HCT116 (cell line): ENCODE data around the gene APOL4. TPM values are rescaled to one million over a fixed set of nuclear protein-coding genes. Genes with fewer than 3 reads are reported as not detected.

Experiments used
- ATAC-seq: fragments of 200-7000 bp; cut with Tn5 transposase; 2 replicates; pipeline ENCODE4 v1.9.1; 2020; ENCODE audit warnings: mild to moderate bottlenecking, moderate library complexity
- BruUV-seq: library from RNA; stranded (reverse); fragments of 400-500 nt; replicated peaks from 2 replicates; lab custom pipeline; 2021; lab: Mats Ljungman, UMichigan
- CTCF ChIA-PET: fragments of 300-600 bp; sonication (Branson Sonifier 250); formaldehyde crosslinking; loops from one replicate; lab custom pipeline; 2021; ENCODE audit warnings: antibody characterized with exemption; lab: Charles Lee
- POLR2A ChIA-PET: fragments of 300-600, 350-600 bp; sonication (Branson Sonifier 250); formaldehyde crosslinking; loops from one replicate; lab custom pipeline; 2021; ENCODE audit warnings: antibody characterized with exemption; lab: Charles Lee
- RAD21 ChIA-PET, 2 experiments: fragments of 300-600 bp; sonication (Branson Sonifier 250); formaldehyde crosslinking; loops; one replicate each; lab custom pipeline; 2023; ENCODE audit warnings: low total read pairs in 2 of 2; ENCODE audit not compliant: uncharacterized antibody in 2 of 2, unreplicated experiment in 2 of 2, low non-redundant PET in 1 of 2; lab: Charles Lee
- DNase-seq: peaks from one replicate; pipeline ENCODE4 v3.0.0-alpha.2; 2010; ENCODE audit warnings: low read depth, low spot score
- H2AFZ ChIP-seq: fragments of 200-600 bp; shearing (Covaris generic), sonication (generic); 2 replicates; pipeline ENCODE4 v1.6.1; 2017; ENCODE audit warnings: low read depth, mixed run types, mixed read lengths, antibody characterized with exemption, low read length; ENCODE audit not compliant: poor library complexity, severe bottlenecking
- H3K27ac ChIP-seq: 2 replicates; pipeline ENCODE4 v1.5.1; 2012; ENCODE audit warnings: low read depth, low read length
- H3K27me3 ChIP-seq: fragments of 200-600 bp; sonication (generic); 2 replicates; pipeline ENCODE4 v1.6.1; 2016; ENCODE audit warnings: mixed run types, low read length, mixed read lengths; ENCODE audit not compliant: insufficient read depth
- H3K36me3 ChIP-seq, 2 experiments: fragments of 200-500 bp in 1 of 2; fragments of 200-600 bp in 1 of 2; sonication (Bioruptor generic) in 1 of 2; sonication (generic) in 1 of 2; 2 replicates each; pipeline versions ENCODE4 v1.5.1 to v1.6.1; 2014 to 2016; ENCODE audit warnings: low read length in 2 of 2, inconsistent platforms in 1 of 2, mixed read lengths in 1 of 2, mixed run types in 1 of 2; ENCODE audit not compliant: insufficient read depth in 2 of 2, control insufficient read depth in 1 of 2
- H3K4me1 ChIP-seq, 2 experiments: fragments of 200-600 bp in 1 of 2; sonication (generic) in 1 of 2; 2 replicates each; pipeline versions ENCODE4 v1.5.1 to v1.6.1; 2012 to 2017; ENCODE audit warnings: low read length in 2 of 2, inconsistent platforms in 1 of 2, mild to moderate bottlenecking in 1 of 2, mixed read lengths in 1 of 2, mixed run types in 1 of 2, moderate library complexity in 1 of 2; ENCODE audit not compliant: insufficient read depth in 2 of 2, control insufficient read depth in 1 of 2
- H3K4me2 ChIP-seq: fragments of 200-600 bp; sonication (generic); 2 replicates; pipeline ENCODE4 v1.6.1; 2017; ENCODE audit warnings: mixed run types, low read length, mixed read lengths
- H3K4me3 ChIP-seq, 2 experiments: fragments of 200-600 bp in 1 of 2; sonication (generic) in 1 of 2; replicated peaks in 1 of 2; 2 replicates each; pipeline ENCODE4 v1.5.1; 2011 to 2016; ENCODE audit warnings: low read length in 2 of 2, control low read depth in 1 of 2, low read depth in 1 of 2, mild to moderate bottlenecking in 1 of 2, mixed read lengths in 1 of 2, mixed run types in 1 of 2
- H3K79me2 ChIP-seq: fragments of 200-600 bp; sonication (generic); 2 replicates; pipeline ENCODE4 v1.6.1; 2017; ENCODE audit warnings: mild to moderate bottlenecking, mixed run types, low read length, moderate library complexity, mixed read lengths; ENCODE audit not compliant: insufficient read depth
- H3K9ac ChIP-seq: fragments of 200-600 bp; sonication (generic); 2 replicates; pipeline ENCODE4 v1.6.1; 2016; ENCODE audit warnings: low read length, mixed read lengths
- H3K9me2 ChIP-seq: fragments of 200-600 bp; sonication (generic), shearing (Covaris generic); 2 replicates; pipeline ENCODE4 v1.6.1; 2017; ENCODE audit warnings: mixed run types, mild to moderate bottlenecking, moderate library complexity; ENCODE audit not compliant: insufficient read depth
- H3K9me3 ChIP-seq, 2 experiments: fragments of 200-500 bp in 1 of 2; fragments of 200-600 bp in 1 of 2; sonication (Bioruptor generic) in 1 of 2; sonication (generic) in 1 of 2; 2 replicates each; pipeline ENCODE4 v1.6.1; 2014 to 2017; ENCODE audit warnings: low read length in 2 of 2, mixed read lengths in 2 of 2, inconsistent platforms in 1 of 2, low read depth in 1 of 2, mild to moderate bottlenecking in 1 of 2, mixed run types in 1 of 2, moderate library complexity in 1 of 2; ENCODE audit not compliant: control insufficient read depth in 1 of 2, insufficient read depth in 1 of 2
- H4K20me1 ChIP-seq: fragments of 200-600 bp; sonication (generic), shearing (Covaris generic); 2 replicates; pipeline ENCODE4 v1.6.1; 2017; ENCODE audit warnings: mixed run types, mild to moderate bottlenecking, moderate library complexity; ENCODE audit not compliant: insufficient read depth
- CBX3 ChIP-seq: IDR thresholded peaks from 2 replicates; pipeline ENCODE4 v1.6.1; 2012; ENCODE audit warnings: low read depth
- CEBPB ChIP-seq: IDR thresholded peaks from 2 replicates; pipeline ENCODE4 v1.6.1; 2012; ENCODE audit warnings: low read depth
- CTCF ChIP-seq, 3 experiments: fragments of 200-600 bp in 1 of 3; sonication (generic) in 1 of 3; IDR thresholded peaks in 2 of 3; conservative IDR thresholded peaks in 1 of 3; 2 replicates each; pipeline ENCODE4 v1.5.1; 2012 to 2017; ENCODE audit warnings: low read depth in 2 of 3, low read length in 2 of 3, antibody characterized with exemption in 1 of 3, borderline replicate concordance in 1 of 3, control low read depth in 1 of 3, mild to moderate bottlenecking in 1 of 3, mixed read lengths in 1 of 3, mixed run types in 1 of 3, moderate library complexity in 1 of 3; ENCODE audit not compliant: insufficient read depth in 1 of 3
- ELF1 ChIP-seq: IDR thresholded peaks from 2 replicates; pipeline ENCODE4 v1.6.1; 2012; ENCODE audit warnings: low read depth, borderline replicate concordance
- EZH2phosphoT487 ChIP-seq: fragments of 200-600 bp; IDR thresholded peaks from 2 replicates; pipeline ENCODE4 v1.6.1; 2018; ENCODE audit warnings: antibody characterized with exemption, borderline replicate concordance
- JUND ChIP-seq: IDR thresholded peaks from 2 replicates; pipeline ENCODE4 v1.6.1; 2012
- POLR2A ChIP-seq: IDR thresholded peaks from 2 replicates; pipeline ENCODE4 v1.7.0; 2011; ENCODE audit warnings: borderline replicate concordance; ENCODE audit not compliant: insufficient read depth, insufficient read length; ENCODE audit errors: extremely low read depth
- POLR2AphosphoS5 ChIP-seq: IDR thresholded peaks from 2 replicates; pipeline ENCODE4 v1.6.1; 2011; ENCODE audit warnings: mild to moderate bottlenecking, low read depth, low read length, moderate library complexity
- RAD21 ChIP-seq: IDR thresholded peaks from 2 replicates; pipeline ENCODE4 v1.6.1; 2012; ENCODE audit warnings: low read depth, mild to moderate bottlenecking
- REST ChIP-seq: IDR thresholded peaks from 2 replicates; pipeline ENCODE4 v1.6.1; 2012; ENCODE audit warnings: low read depth
- SIN3A ChIP-seq: IDR thresholded peaks from 2 replicates; pipeline ENCODE4 v1.6.1; 2012; ENCODE audit warnings: low read depth
- SP1 ChIP-seq: IDR thresholded peaks from 2 replicates; pipeline ENCODE4 v1.6.1; 2012; ENCODE audit warnings: low read depth
- SRF ChIP-seq: IDR thresholded peaks from 2 replicates; pipeline ENCODE4 v1.6.1; 2012; ENCODE audit warnings: low read depth
- TCF7L2 ChIP-seq: IDR thresholded peaks from 2 replicates; pipeline ENCODE4 v1.7.0; 2011; ENCODE audit warnings: borderline replicate concordance, inconsistent platforms; ENCODE audit not compliant: insufficient read depth, insufficient read length; ENCODE audit errors: extremely low read depth
- YY1 ChIP-seq: IDR thresholded peaks from 2 replicates; pipeline ENCODE4 v1.6.1; 2011; ENCODE audit warnings: low read length, low read depth, moderate library complexity, mild to moderate bottlenecking; ENCODE audit not compliant: insufficient replicate concordance; ENCODE audit errors: extremely low read depth
- ZFX ChIP-seq: fragments of 450-650 bp; IDR thresholded peaks from 2 replicates; pipeline ENCODE4 v1.6.1; 2017
- ZNF274 ChIP-seq: fragments of 200-500 bp; sonication (Bioruptor generic); IDR thresholded peaks from 2 replicates; pipeline ENCODE4 v1.6.1; 2014; ENCODE audit warnings: mild to moderate bottlenecking, low read depth, low read length, inconsistent platforms
- intact Hi-C: fragments of 100-400 bp; cut with micrococcal nuclease; formaldehyde crosslinking; loops from 2 replicates; pipeline ENCODE4 v1.10.0; 2022
- total RNA-seq: library from RNA; stranded (reverse); gene quantifications from one replicate; pipeline ENCODE4 v1.2.1, GENCODE V29; 2021; ENCODE audit not compliant: unreplicated experiment
- TF ChIP-seq, protein P1 (sequence below): IDR thresholded peaks from 2 replicates; pipeline ENCODE4 v1.6.1; 2011; ENCODE audit warnings: mild to moderate bottlenecking, low read length, moderate library complexity; ENCODE audit not compliant: insufficient replicate concordance; ENCODE audit errors: extremely low read depth
- TF ChIP-seq, protein P2 (sequence below): IDR thresholded peaks from 2 replicates; pipeline ENCODE4 v1.6.1; 2012
- TF ChIP-seq, protein P3 (sequence below): IDR thresholded peaks from 2 replicates; pipeline ENCODE4 v1.6.1; 2012

Gene APOL4
- total RNA-seq, 1 experiment from 2014 or later: not detected

DNA sequence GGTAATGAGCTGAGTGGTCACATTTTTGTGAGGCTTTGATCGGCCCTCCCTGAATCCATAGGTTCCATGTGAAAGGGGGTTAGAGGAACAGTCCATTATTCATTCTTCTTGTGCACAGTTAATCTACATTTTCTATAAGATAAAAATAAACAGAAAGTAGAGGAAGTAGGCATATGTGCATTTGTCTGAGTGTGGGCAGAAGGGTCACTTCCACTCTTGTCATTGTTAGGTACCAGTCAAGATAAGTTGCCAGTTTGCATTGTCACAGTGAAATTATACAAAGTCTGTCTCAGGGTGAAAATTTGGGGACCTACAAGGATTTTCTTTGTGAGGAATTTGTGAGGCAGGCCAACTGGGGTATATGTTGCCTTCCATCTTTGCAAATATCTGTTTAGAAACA lies 4.6 kb upstream of the APOL4 start:
- ChIA-PET RAD21 (no interaction called here), POLR2A (no interaction called here), CTCF (no interaction called here)
- H3K4me1 ChIP-seq: no peaks in the 10 kb centered on the region
- H3K9me2 ChIP-seq: no peaks in the 10 kb centered on the region
- no peak for ATAC-seq
- no peak overlapping the region for H2AFZ ChIP-seq
- H3K27ac ChIP-seq: no peak overlapping the region
- H4K20me1 ChIP-seq: no peaks in the 10 kb centered on the region
- no peak overlapping the region for H3K9ac ChIP-seq
- DNase-seq: no peak
- intact Hi-C loops: no loop called here
- H3K9me3 ChIP-seq: no peaks in the 10 kb centered on the region
- no TSS peak for BruUV-seq
- no peak overlapping the region for H3K4me2 ChIP-seq
- H3K36me3 ChIP-seq: no peaks in the 10 kb centered on the region
- TF ChIP-seq CEBPB (no peak), EZH2phosphoT487 (no peak), POLR2AphosphoS5 (no peak), SIN3A (no peak), SP1 (no peak), JUND (no peak), REST (no peak), POLR2A (no peak), ZFX (no peak), YY1 (no peak), CTCF (IDR thresholded peaks at IDR 0.05 in 2 of 3, conservative IDR thresholded peaks at IDR 0.05 in 1 of 3; ENCODE audit: borderline replicate concordance in 1 of 3, insufficient read depth in 1 of 3, low read depth in 2 of 3, low read length in 2 of 3) (no peak), ZNF274 (no peak), TCF7L2 (no peak), CBX3 (no peak), ELF1 (no peak), SRF (no peak), RAD21 (no peak)
- TF ChIP-seq, protein P1, sequence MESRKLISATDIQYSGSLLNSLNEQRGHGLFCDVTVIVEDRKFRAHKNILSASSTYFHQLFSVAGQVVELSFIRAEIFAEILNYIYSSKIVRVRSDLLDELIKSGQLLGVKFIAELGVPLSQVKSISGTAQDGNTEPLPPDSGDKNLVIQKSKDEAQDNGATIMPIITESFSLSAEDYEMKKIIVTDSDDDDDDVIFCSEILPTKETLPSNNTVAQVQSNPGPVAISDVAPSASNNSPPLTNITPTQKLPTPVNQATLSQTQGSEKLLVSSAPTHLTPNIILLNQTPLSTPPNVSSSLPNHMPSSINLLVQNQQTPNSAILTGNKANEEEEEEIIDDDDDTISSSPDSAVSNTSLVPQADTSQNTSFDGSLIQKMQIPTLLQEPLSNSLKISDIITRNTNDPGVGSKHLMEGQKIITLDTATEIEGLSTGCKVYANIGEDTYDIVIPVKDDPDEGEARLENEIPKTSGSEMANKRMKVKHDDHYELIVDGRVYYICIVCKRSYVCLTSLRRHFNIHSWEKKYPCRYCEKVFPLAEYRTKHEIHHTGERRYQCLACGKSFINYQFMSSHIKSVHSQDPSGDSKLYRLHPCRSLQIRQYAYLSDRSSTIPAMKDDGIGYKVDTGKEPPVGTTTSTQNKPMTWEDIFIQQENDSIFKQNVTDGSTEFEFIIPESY: no peak
- TF ChIP-seq, protein P2, sequence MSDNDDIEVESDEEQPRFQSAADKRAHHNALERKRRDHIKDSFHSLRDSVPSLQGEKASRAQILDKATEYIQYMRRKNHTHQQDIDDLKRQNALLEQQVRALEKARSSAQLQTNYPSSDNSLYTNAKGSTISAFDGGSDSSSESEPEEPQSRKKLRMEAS: no peak
- TF ChIP-seq, protein P3, sequence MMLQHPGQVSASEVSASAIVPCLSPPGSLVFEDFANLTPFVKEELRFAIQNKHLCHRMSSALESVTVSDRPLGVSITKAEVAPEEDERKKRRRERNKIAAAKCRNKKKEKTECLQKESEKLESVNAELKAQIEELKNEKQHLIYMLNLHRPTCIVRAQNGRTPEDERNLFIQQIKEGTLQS: no peak
- H3K79me2 ChIP-seq: no peaks in the 10 kb centered on the region
- H3K27me3 ChIP-seq: peaks cover 5% of the 10 kb centered on the region; the same call in 1 of the 2 replicates
- no peak overlapping the region for H3K4me3 ChIP-seq
